GM19239 (cell line): ENCODE data around the gene AGAP1.

Experiments used
- DNase-seq: peaks from one replicate; pipeline ENCODE4 v3.0.0; 2011; ENCODE audit warnings: low spot score; ENCODE audit not compliant: insufficient read length
- FAIRE-seq: peaks from 2 replicates; lab custom pipeline; 2011; peaks lifted over from hg19 to GRCh38; lab: Jason Lieb, UNC

AGAP1 gene

GRCh38 chr2:236159778-236160170, 665.9 kb downstream of the AGAP1 start:
- FAIRE-seq: no peak

GRCh38 chr2:236160366-236161081, 666.7 kb downstream of the AGAP1 start:
- DNase-seq (no peak), FAIRE-seq (no peak)

More at GRCh38 chr2:236159778-236160170, 665.9 kb downstream of the AGAP1 start:
- DNase-seq: no peak

- FAIRE-seq: no peak
- no peak for DNase-seq
These were observed 667.2 kb downstream of the AGAP1 start for GRCh38 chr2:236161082-236161462.

GRCh38 chr2:236161531-236161930, 667.7 kb downstream of the AGAP1 start:
- no peak for DNase-seq
- no peak for FAIRE-seq

GRCh38 chr2:236162031-236162845, 668.4 kb downstream of the AGAP1 start:
- DNase-seq (no peak), FAIRE-seq (no peak)

GRCh38 chr2:236162882-236163470, 669.1 kb downstream of the AGAP1 start:
- FAIRE-seq: no peak
- no peak for DNase-seq

GRCh38 chr2:236163471-236164200, 669.8 kb downstream of the AGAP1 start:
- FAIRE-seq: no peak

GRCh38 chr2:236164201-236164924, 670.5 kb downstream of the AGAP1 start:
- FAIRE-seq (no peak), DNase-seq (no peak)

More at GRCh38 chr2:236163471-236164200, 669.8 kb downstream of the AGAP1 start:
- DNase-seq: no peak

GRCh38 chr2:236164925-236165841, 671.3 kb downstream of the AGAP1 start:
- no peak for DNase-seq
- FAIRE-seq: no peak

- DNase-seq: no peak
- FAIRE-seq: no peak
These were observed 672.3 kb downstream of the AGAP1 start for GRCh38 chr2:236165842-236166795.

- DNase-seq (no peak), FAIRE-seq (no peak)
These were observed 673.0 kb downstream of the AGAP1 start for GRCh38 chr2:236166796-236167296.

- DNase-seq (no peak), FAIRE-seq (no peak)
These were observed 673.7 kb downstream of the AGAP1 start for GRCh38 chr2:236167297-236168109.

GRCh38 chr2:236168110-236169080, 674.6 kb downstream of the AGAP1 start, which contains the start of gene GBX2:
Gene GBX2, minus strand, starts transcription at chr2:236168386. Its CDS starts 415 bp downstream, at chr2:236167971.
- DNase-seq (no peak), FAIRE-seq (no peak)

- FAIRE-seq: no peak
- DNase-seq: no peak
These were observed 675.4 kb downstream of the AGAP1 start for GRCh38 chr2:236169151-236169721.
